Renal cortical epithelial cell (primary cell): ENCODE measurements around the gene ZFPM1. TPM values are rescaled to one million over a fixed set of nuclear protein-coding genes. Genes with fewer than 3 reads are reported as not detected.
A peak's percentile ranks its signal among the peaks of the same experiment; 100 is the strongest.

Source experiments
- DNase-seq: peaks from one replicate; pipeline ENCODE4 v3.0.0-alpha.2; 2011; ENCODE audit warnings: low read depth
- total RNA-seq: library from RNA; depleted of rRNA; stranded (reverse); fragments of >200 nt; gene quantifications from 2 replicates; pipeline ENCODE4 v1.2.3, GENCODE V29; 2014

ZFPM1 gene
- total RNA-seq, 1 donor from 2014 or later = 2.8 TPM

- peak; percentile 9 for DNase-seq
Observed at GRCh38 chr16:88560714-88561484, 107.8 kb downstream of the ZFPM1 start.

- DNase-seq = peak; percentile 22
Observed at GRCh38 chr16:88561485-88562359, 108.6 kb downstream of the ZFPM1 start.

GRCh38 chr16:88566158-88566557 is 113.1 kb downstream of the ZFPM1 start:
- peak; percentile 58 for DNase-seq

- DNase-seq = no peak
Observed at GRCh38 chr16:88568710-88569613, 115.9 kb downstream of the ZFPM1 start.

- no peak for DNase-seq
Observed at GRCh38 chr16:88569614-88569984, 116.5 kb downstream of the ZFPM1 start.

GRCh38 chr16:88569985-88570690 is 117.1 kb downstream of the ZFPM1 start, which contains the start of gene ZC3H18:
Gene ZC3H18, plus strand, starts transcription at chr16:88570403. Its CDS starts 6,721 bp downstream, at chr16:88577124.
- peak; percentile 78 for DNase-seq

GRCh38 chr16:88570691-88571092 is 117.6 kb downstream of the ZFPM1 start:
- no peak for DNase-seq

- no peak for DNase-seq
Observed at GRCh38 chr16:88575251-88575650, 122.2 kb downstream of the ZFPM1 start.

- no peak for DNase-seq
Observed at GRCh38 chr16:88576307-88576706, 123.2 kb downstream of the ZFPM1 start.

GRCh38 chr16:88577166-88577565 is 124.1 kb downstream of the ZFPM1 start:
- no peak for DNase-seq

- no peak for DNase-seq
Observed at GRCh38 chr16:88578446-88579313, 125.6 kb downstream of the ZFPM1 start.

- no peak for DNase-seq
Observed at GRCh38 chr16:88580371-88580770, 127.3 kb downstream of the ZFPM1 start.

- no peak for DNase-seq
Observed at GRCh38 chr16:88581033-88581432, 128.0 kb downstream of the ZFPM1 start.

- DNase-seq = no peak
Observed at GRCh38 chr16:88582912-88583575, 130.0 kb downstream of the ZFPM1 start.

GRCh38 chr16:88584676-88585075 is 131.6 kb downstream of the ZFPM1 start:
- no peak for DNase-seq

GRCh38 chr16:88585269-88585668 is 132.2 kb downstream of the ZFPM1 start:
- no peak for DNase-seq

GRCh38 chr16:88585927-88586581 is 133.0 kb downstream of the ZFPM1 start:
- no peak for DNase-seq
